ENCODE results near the gene ZNF19. TPM values are rescaled to one million over a fixed set of nuclear protein-coding genes. Genes with fewer than 3 reads are reported as not detected.
A peak's percentile ranks its signal among the peaks of the same experiment; 100 is the strongest.

The ZNF19 gene
- total RNA-seq, 1 donor from 2014 or later, result 7.4 TPM

GRCh38 chr16:71491054-71491453, 1.9 kb upstream of the ZNF19 start:
- no peak overlapping the region for H3K27ac Mint-ChIP-seq (ENCODE audit: unreplicated experiment)
- no peak for TF ChIP-seq CTCF (conservative IDR thresholded peaks at IDR 0.05)
- DNase-seq (ENCODE audit: low read depth, low spot score), result no peak
- H3K27me3 Mint-ChIP-seq (ENCODE audit: low read depth), result peaks cover 13% of the 10 kb centered on the region
- H3K4me1 Mint-ChIP-seq, result no peaks in the 10 kb centered on the region
- H3K9me3 Mint-ChIP-seq, result no peaks in the 10 kb centered on the region
- no peaks in the 10 kb centered on the region for H3K36me3 Mint-ChIP-seq (ENCODE audit: low read depth)
- H3K4me3 Mint-ChIP-seq, result no peak overlapping the region

GRCh38 chr16:71490361-71490760, 1.2 kb upstream of the ZNF19 start:
- peaks cover 13% of the 10 kb centered on the region for H3K27me3 Mint-ChIP-seq (ENCODE audit: low read depth)
- TF ChIP-seq CTCF (conservative IDR thresholded peaks at IDR 0.05), result no peak
- H3K4me1 Mint-ChIP-seq, result no peaks in the 10 kb centered on the region
- no peak for DNase-seq (ENCODE audit: low read depth, low spot score)
- no peaks in the 10 kb centered on the region for H3K9me3 Mint-ChIP-seq
- H3K4me3 Mint-ChIP-seq, result no peak overlapping the region
- H3K27ac Mint-ChIP-seq (ENCODE audit: unreplicated experiment), result no peak overlapping the region
- H3K36me3 Mint-ChIP-seq (ENCODE audit: low read depth), result no peaks in the 10 kb centered on the region

GRCh38 chr16:71484006-71484893, 4.9 kb downstream of the ZNF19 start:
- H3K4me1 Mint-ChIP-seq, result peaks cover 16% of the 10 kb centered on the region
- peak; percentile 65 for DNase-seq (ENCODE audit: low read depth, low spot score)
- TF ChIP-seq CTCF (conservative IDR thresholded peaks at IDR 0.05), result no peak
- no peaks in the 10 kb centered on the region for H3K36me3 Mint-ChIP-seq (ENCODE audit: low read depth)
- peak overlapping the region; percentile 88 for H3K4me3 Mint-ChIP-seq
- H3K9me3 Mint-ChIP-seq, result no peaks in the 10 kb centered on the region
- peak overlapping the region; percentile 83 for H3K27ac Mint-ChIP-seq (ENCODE audit: unreplicated experiment)
- peaks cover 8% of the 10 kb centered on the region for H3K27me3 Mint-ChIP-seq (ENCODE audit: low read depth)

- Mint-ChIP-seq H3K27me3 (ENCODE audit: low read depth) (peaks cover 8% of the 10 kb centered on the region), H3K4me3 (peak overlapping the region; percentile 29), H3K36me3 (ENCODE audit: low read depth) (no peaks in the 10 kb centered on the region), H3K4me1 (peaks cover 16% of the 10 kb centered on the region), H3K9me3 (no peaks in the 10 kb centered on the region), H3K27ac (ENCODE audit: unreplicated experiment) (no peak overlapping the region)
- TF ChIP-seq CTCF (conservative IDR thresholded peaks at IDR 0.05), result no peak
- no peak for DNase-seq (ENCODE audit: low read depth, low spot score)
Observed at GRCh38 chr16:71482569-71482968, 6.6 kb downstream of the ZNF19 start.

GRCh38 chr16:71480956-71481355, 8.2 kb downstream of the ZNF19 start:
- no peak overlapping the region for H3K27ac Mint-ChIP-seq (ENCODE audit: unreplicated experiment)
- peaks cover 16% of the 10 kb centered on the region for H3K4me1 Mint-ChIP-seq
- H3K27me3 Mint-ChIP-seq (ENCODE audit: low read depth), result peaks cover 3% of the 10 kb centered on the region
- H3K4me3 Mint-ChIP-seq, result no peak overlapping the region
- DNase-seq (ENCODE audit: low read depth, low spot score), result no peak
- no peaks in the 10 kb centered on the region for H3K36me3 Mint-ChIP-seq (ENCODE audit: low read depth)
- no peak for TF ChIP-seq CTCF (conservative IDR thresholded peaks at IDR 0.05)
- no peaks in the 10 kb centered on the region for H3K9me3 Mint-ChIP-seq
